K562 (cell line): ENCODE data around the gene CTSH. TPM values are rescaled to one million over a fixed set of nuclear protein-coding genes. Genes with fewer than 3 reads are reported as not detected.
A peak's percentile ranks its signal among the peaks of the same experiment; 100 is the strongest.

Source experiments
- BRF2 ChIP-seq: IDR thresholded peaks from 3 replicates; pipeline ENCODE4 v1.6.1; 2011; ENCODE audit warnings: borderline replicate concordance, mild to moderate bottlenecking; ENCODE audit not compliant: insufficient read length, insufficient read depth
- CTCF ChIP-seq, 3 experiments: IDR thresholded peaks in 2 of 3; conservative IDR thresholded peaks in 1 of 3; 2 replicates each; pipeline ENCODE4 v1.5.1; 2011 to 2012; ENCODE audit warnings: low read length in 3 of 3, mild to moderate bottlenecking in 3 of 3, control low read depth in 2 of 3, improper control_type of control experiment in 1 of 3, inconsistent platforms in 1 of 3, low read depth in 1 of 3, mixed read lengths in 1 of 3, moderate library complexity in 1 of 3; ENCODE audit not compliant: insufficient read depth in 2 of 3
- ELK1 ChIP-seq: sonication (generic); formaldehyde crosslinking; IDR thresholded peaks from 2 replicates; pipeline ENCODE4 v1.8.1; 2022; ENCODE audit warnings: missing genetic modification reagents
- HMGN3 ChIP-seq: IDR thresholded peaks from 2 replicates; pipeline ENCODE4 v1.6.1; 2011; ENCODE audit warnings: borderline replicate concordance, low read depth, mild to moderate bottlenecking, mixed read lengths, low read length; ENCODE audit not compliant: insufficient read length; ENCODE audit errors: extremely low read depth
- MBD2 ChIP-seq: sonication (generic); IDR thresholded peaks from 2 replicates; pipeline ENCODE4 v1.6.1; 2016; ENCODE audit warnings: low read depth, borderline replicate concordance
- NFATC3 ChIP-seq: fragments of 450-650 bp; IDR thresholded peaks from 2 replicates; pipeline ENCODE4 v1.6.1; 2017; ENCODE audit warnings: mild to moderate bottlenecking
- PRPF4 ChIP-seq: fragments of 200-400 bp; formaldehyde crosslinking; IDR thresholded peaks from one replicate; pipeline ENCODE4 v1.6.1; 2017; ENCODE audit warnings: low read length, low read depth, mild to moderate bottlenecking; ENCODE audit not compliant: insufficient read depth, poor library complexity, severe bottlenecking
- REST ChIP-seq, 2 experiments: fragments of 450-650 bp; formaldehyde crosslinking in 1 of 2; IDR thresholded peaks; 2 replicates each; pipeline versions ENCODE4 v1.4.0 to v1.6.1; 2014 to 2020; ENCODE audit warnings: mild to moderate bottlenecking in 2 of 2, borderline replicate concordance in 1 of 2, low read depth in 1 of 2
- ZC3H8 ChIP-seq: fragments of 450-650 bp; IDR thresholded peaks from 2 replicates; pipeline ENCODE4 v1.6.1; 2017
- ZNF133 ChIP-seq: fragments of 250-450 bp; sonication (Bioruptor Pico); IDR thresholded peaks from 2 replicates; pipeline ENCODE4 v1.4.0; 2020; ENCODE audit warnings: mild to moderate bottlenecking
- ZNF24 ChIP-seq: fragments of 450-650 bp; IDR thresholded peaks from 2 replicates; pipeline ENCODE4 v1.6.1; 2016
- ZNF282 ChIP-seq: sonication (generic); formaldehyde crosslinking; IDR thresholded peaks from 2 replicates; pipeline ENCODE4 v1.8.1; 2023; ENCODE audit warnings: missing genetic modification reagents
- polyA plus RNA-seq, 8 experiments: library from polyadenylated mRNA; depleted of rRNA in 4 of 8; stranded (reverse) in 5 of 8; unstranded in 3 of 8; fragments of >200 nt; fragmentation: Nextera tagmentation in 2 of 8; fragmentation: Illumina TruSeq in 1 of 8; extraction: Ambion mirVana in 2 of 8; extraction: Trizol in 1 of 8; gene quantifications; 2 replicates each; pipeline versions ENCODE4 v1.2.1 to v1.2.3, GENCODE V29; 2011 to 2014; ENCODE audit warnings: inconsistent platforms in 1 of 8, missing spikeins in 1 of 8
- total RNA-seq, 7 experiments: library from RNA; depleted of rRNA in 6 of 7; stranded (reverse); fragments of >200 nt in 6 of 7; fragmentation: Illumina TruSeq in 2 of 7; extraction: Trizol in 2 of 7; gene quantifications; 2 replicates each; pipeline versions ENCODE4 v1.2.1 to v1.2.3, GENCODE V29; 2011 to 2021; ENCODE audit warnings: low replicate concordance in 1 of 7

Gene CTSH
- total and polyA plus RNA-seq, 9 of the 15 experiments (the other 6 are each of a cell fraction or from before 2014, with no cell fraction given) = 15.0 to 462 (median 173) TPM

- TF ChIP-seq REST (IDR thresholded peaks at IDR 0.05; ENCODE audit: borderline replicate concordance) (no peak), REST (CRISPR knock-in tag; IDR thresholded peaks at IDR 0.05; ENCODE audit: low read depth) (0 out of 2 replicates have a peak, but pooled peaks have one; percentile 14), ZNF133 (CRISPR knock-in tag) (no peak), HMGN3 (peak; percentile 67), MBD2 (peak; percentile 20; the same call in 1 of the 2 replicates), CTCF (IDR thresholded peaks at IDR 0.05 in 2 of 3, conservative IDR thresholded peaks at IDR 0.05 in 1 of 3; ENCODE audit: insufficient read depth in 2 of 3, low read depth in 1 of 3, low read length in 3 of 3) (peak; percentile 69 to 79 (median 71)), ELK1 (CRISPR knock-in tag) (no peak), NFATC3 (no peak), ZNF24 (no peak), PRPF4 (peak; percentile 90), ZC3H8 (no peak), ZNF282 (CRISPR knock-in tag) (no peak), BRF2 (no peak)
These were observed 71.7 kb downstream of the CTSH start (continued) for GRCh38 chr15:78872972-78873792.
